ENCODE data around the gene SFMBT1. TPM values are rescaled to one million over a fixed set of nuclear protein-coding genes. Genes with fewer than 3 reads are reported as not detected.

The SFMBT1 gene
- total and polyA plus RNA-seq, 2 donors from 2014 or later, result 3.4 to 16.0 TPM

- Histone ChIP-seq H3K27me3 (ENCODE audit: control insufficient read depth, insufficient read depth, low read length) (no peaks in the 10 kb centered on the region), H3K4me1 (ENCODE audit: control insufficient read depth in 2 of 3, insufficient read depth in 2 of 3, low read depth in 1 of 3, low read length in 3 of 3) (peaks cover 0 to 5% (median 0%) of the 10 kb centered on the region in 3 donors), H3K27ac (ENCODE audit: low read depth in 2 of 2, low read length in 2 of 2) (no peak overlapping the region), H3K9ac (ENCODE audit: low read length in 3 of 3) (no peak overlapping the region), H3K9me3 (ENCODE audit: control insufficient read depth in 2 of 3, insufficient read depth in 1 of 3, low read length in 3 of 3) (no peaks in the 10 kb centered on the region), H3K4me3 (ENCODE audit: low read length in 3 of 3) (no peak overlapping the region), H3K36me3 (ENCODE audit: control insufficient read depth in 2 of 3, insufficient read depth in 3 of 3, low read length in 3 of 3) (no peaks in the 10 kb centered on the region)
- TF ChIP-seq, protein P1, sequence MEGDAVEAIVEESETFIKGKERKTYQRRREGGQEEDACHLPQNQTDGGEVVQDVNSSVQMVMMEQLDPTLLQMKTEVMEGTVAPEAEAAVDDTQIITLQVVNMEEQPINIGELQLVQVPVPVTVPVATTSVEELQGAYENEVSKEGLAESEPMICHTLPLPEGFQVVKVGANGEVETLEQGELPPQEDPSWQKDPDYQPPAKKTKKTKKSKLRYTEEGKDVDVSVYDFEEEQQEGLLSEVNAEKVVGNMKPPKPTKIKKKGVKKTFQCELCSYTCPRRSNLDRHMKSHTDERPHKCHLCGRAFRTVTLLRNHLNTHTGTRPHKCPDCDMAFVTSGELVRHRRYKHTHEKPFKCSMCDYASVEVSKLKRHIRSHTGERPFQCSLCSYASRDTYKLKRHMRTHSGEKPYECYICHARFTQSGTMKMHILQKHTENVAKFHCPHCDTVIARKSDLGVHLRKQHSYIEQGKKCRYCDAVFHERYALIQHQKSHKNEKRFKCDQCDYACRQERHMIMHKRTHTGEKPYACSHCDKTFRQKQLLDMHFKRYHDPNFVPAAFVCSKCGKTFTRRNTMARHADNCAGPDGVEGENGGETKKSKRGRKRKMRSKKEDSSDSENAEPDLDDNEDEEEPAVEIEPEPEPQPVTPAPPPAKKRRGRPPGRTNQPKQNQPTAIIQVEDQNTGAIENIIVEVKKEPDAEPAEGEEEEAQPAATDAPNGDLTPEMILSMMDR (IDR thresholded peaks at IDR 0.05; ENCODE audit: borderline replicate concordance, extremely low read depth, insufficient read depth), result no peak
- intact Hi-C loops (cut with DNase I), result no loop called here
- DNase-seq (no peak), FAIRE-seq (no peak)
Measured at GRCh38 chr3:53023072-53023823, 22.6 kb downstream of the SFMBT1 start.

- Histone ChIP-seq H3K27ac (ENCODE audit: low read depth in 2 of 2, low read length in 2 of 2) (no peak overlapping the region), H3K27me3 (ENCODE audit: control insufficient read depth, insufficient read depth, low read length) (no peaks in the 10 kb centered on the region), H3K4me3 (ENCODE audit: low read length in 3 of 3) (no peak overlapping the region), H3K36me3 (ENCODE audit: control insufficient read depth in 2 of 3, insufficient read depth in 3 of 3, low read length in 3 of 3) (no peaks in the 10 kb centered on the region), H3K9me3 (ENCODE audit: control insufficient read depth in 2 of 3, insufficient read depth in 1 of 3, low read length in 3 of 3) (no peaks in the 10 kb centered on the region), H3K9ac (ENCODE audit: low read length in 3 of 3) (no peak overlapping the region), H3K4me1 (ENCODE audit: control insufficient read depth in 2 of 3, insufficient read depth in 2 of 3, low read depth in 1 of 3, low read length in 3 of 3) (peaks cover 0 to under 1% (median 0%) of the 10 kb centered on the region in 3 donors)
- DNase-seq (no peak), FAIRE-seq (no peak)
- intact Hi-C loops (cut with DNase I), result no loop called here
- TF ChIP-seq, protein P1 (IDR thresholded peaks at IDR 0.05; ENCODE audit: borderline replicate concordance, extremely low read depth, insufficient read depth), result no peak
Measured at GRCh38 chr3:53022647-53023046, 23.2 kb downstream of the SFMBT1 start.

- FAIRE-seq, result no peak
- Histone ChIP-seq H3K9me3 (ENCODE audit: control insufficient read depth in 2 of 3, insufficient read depth in 1 of 3, low read length in 3 of 3) (no peaks in the 10 kb centered on the region), H3K4me1 (ENCODE audit: control insufficient read depth in 2 of 3, insufficient read depth in 2 of 3, low read depth in 1 of 3, low read length in 3 of 3) (no peaks in the 10 kb centered on the region), H3K36me3 (ENCODE audit: control insufficient read depth in 2 of 3, insufficient read depth in 3 of 3, low read length in 3 of 3) (no peaks in the 10 kb centered on the region), H3K4me3 (ENCODE audit: low read length in 3 of 3) (no peak overlapping the region), H3K27me3 (ENCODE audit: control insufficient read depth, insufficient read depth, low read length) (no peaks in the 10 kb centered on the region), H3K9ac (ENCODE audit: low read length in 3 of 3) (no peak overlapping the region), H3K27ac (ENCODE audit: low read depth in 2 of 2, low read length in 2 of 2) (no peak overlapping the region)
- intact Hi-C loops (cut with DNase I), result no loop called here
- no peak for DNase-seq
- TF ChIP-seq, protein P1 (IDR thresholded peaks at IDR 0.05; ENCODE audit: borderline replicate concordance, extremely low read depth, insufficient read depth), result no peak
Measured at GRCh38 chr3:53016236-53016635, 29.6 kb downstream of the SFMBT1 start.
